Cardiac fibroblast (primary cell): ENCODE measurements around the gene TMEM184B.

Source experiments
- DNase-seq, 2 donors: peaks; one replicate each; pipeline versions ENCODE4 v3.0.0 to v3.0.0-alpha.2; 2010; ENCODE audit warnings: low read depth in 2 of 2
- H3K4me3 ChIP-seq, 2 donors: replicated peaks in 1 of 2; 1 replicate in 1 of 2; 2 replicates in 1 of 2; pipeline ENCODE4 v1.5.1; 2011; ENCODE audit warnings: low read depth in 2 of 2, low read length in 2 of 2, mild to moderate bottlenecking in 2 of 2, moderate library complexity in 1 of 2
- CTCF ChIP-seq: IDR thresholded peaks from one replicate; pipeline ENCODE4 v1.5.1; 2011; ENCODE audit warnings: low read depth, mild to moderate bottlenecking, low read length, inconsistent platforms

Gene TMEM184B

DNA sequence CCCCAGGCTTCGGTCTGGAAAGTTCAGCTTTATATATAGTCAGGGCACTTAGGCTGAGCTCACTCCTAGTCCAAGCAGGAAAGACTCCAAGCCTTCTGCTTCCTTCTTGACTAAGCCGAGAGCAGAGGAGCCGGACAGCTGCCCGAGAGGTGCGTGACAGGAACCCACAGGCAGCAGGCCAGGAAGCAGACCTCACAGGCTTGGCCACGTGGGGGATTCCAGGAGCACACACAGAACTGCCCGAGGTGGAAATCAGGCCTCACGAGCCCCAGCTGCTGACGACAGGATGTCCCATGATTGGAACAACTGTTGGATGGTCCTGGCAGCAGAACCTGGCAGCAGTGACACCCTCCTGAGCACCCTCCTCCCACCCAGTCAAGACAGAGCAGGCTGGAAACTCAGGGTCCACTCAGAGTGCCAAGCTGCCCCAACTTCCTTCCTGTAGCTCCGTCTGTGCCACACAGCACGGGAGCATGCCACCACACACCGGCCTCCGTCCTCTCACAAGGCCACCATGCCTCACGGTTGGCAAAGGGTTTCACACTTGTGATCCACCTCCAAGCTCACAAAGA is 96.6 kb downstream of the TMEM184B start:
- TF ChIP-seq CTCF: no peak
- peak; percentile 93 to 96 for DNase-seq
- no peak overlapping the region for H3K4me3 ChIP-seq

DNA sequence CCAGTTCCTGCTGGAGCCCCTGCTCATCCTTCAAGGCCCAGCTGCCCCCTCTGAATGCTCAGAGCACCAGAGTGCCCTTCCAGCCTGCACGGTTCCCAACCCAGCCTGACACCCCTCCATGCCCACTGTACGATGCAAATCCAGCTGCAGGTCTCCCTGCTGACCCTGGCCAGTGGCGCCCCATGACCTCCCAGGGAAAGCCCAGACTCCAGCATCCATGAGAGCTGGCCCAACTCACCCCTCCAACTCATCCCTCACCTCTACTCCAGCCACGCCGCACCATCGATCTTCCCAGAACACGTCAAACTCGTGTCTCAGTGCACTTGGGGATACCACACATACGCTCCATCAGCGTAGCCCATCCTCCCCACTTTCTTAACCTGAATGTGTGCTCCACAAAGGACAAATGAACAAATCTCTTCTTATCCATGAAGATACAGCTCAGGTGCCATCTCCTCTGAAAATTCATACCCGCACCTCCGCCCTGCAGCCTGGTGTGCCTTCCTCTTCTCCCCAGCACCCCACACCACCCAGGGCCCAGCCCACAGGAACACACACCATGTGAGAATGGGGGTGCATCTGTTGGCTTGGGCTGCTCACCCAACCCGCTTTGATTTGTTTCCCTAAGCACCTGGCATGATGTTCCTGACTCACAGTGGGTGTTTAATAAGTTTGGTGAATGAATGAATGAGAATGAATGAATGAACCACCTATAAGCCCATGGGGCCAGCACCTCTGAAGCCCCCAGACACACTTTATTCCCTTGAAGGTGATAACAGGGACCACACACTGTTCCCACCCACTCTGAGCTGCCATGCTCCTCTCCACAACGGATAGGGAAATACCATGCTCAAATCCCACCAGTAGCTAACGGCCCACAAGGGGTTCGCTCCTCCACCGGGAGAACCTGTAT is 97.3 kb downstream of the TMEM184B start:
- H3K4me3 ChIP-seq: no peak overlapping the region
- no peak for DNase-seq
- TF ChIP-seq CTCF: no peak

DNA sequence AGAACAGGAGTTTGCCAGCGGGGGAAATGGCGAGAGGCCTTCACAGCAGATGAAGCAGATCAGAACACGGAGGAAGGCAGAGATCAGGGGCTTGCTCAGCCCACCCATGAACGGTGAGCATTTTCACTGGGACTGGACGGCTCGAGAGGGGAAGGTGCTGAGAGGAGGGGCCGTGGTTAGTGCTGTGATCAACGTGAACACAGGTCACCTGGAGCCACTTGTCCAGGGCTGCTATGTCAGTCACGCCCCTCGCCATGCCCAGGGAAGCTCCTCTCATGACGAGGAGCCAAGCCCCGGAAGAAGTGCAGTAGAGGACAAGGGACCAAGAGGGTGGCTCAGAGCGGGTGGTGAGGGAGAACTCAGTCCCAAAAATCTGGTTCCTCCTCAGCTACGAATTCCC is 98.2 kb downstream of the TMEM184B start:
- H3K4me3 ChIP-seq: no peak overlapping the region
- DNase-seq: no peak
- TF ChIP-seq CTCF: no peak

DNA sequence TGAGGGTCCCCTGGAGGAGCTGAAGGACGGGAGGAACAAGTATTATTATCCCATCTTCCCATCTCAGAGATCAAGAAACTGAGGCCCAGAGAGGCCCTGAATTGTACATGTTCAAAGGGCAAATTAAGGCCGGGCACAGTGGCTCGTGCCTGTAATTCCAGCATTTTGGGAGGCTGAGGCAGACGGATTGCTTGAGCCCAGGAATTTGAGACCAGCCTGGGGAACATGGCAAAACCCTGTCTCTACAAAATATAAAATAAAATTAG is 99.2 kb downstream of the TMEM184B start:
- no peak overlapping the region for H3K4me3 ChIP-seq
- no peak for DNase-seq
- TF ChIP-seq CTCF: no peak

DNA sequence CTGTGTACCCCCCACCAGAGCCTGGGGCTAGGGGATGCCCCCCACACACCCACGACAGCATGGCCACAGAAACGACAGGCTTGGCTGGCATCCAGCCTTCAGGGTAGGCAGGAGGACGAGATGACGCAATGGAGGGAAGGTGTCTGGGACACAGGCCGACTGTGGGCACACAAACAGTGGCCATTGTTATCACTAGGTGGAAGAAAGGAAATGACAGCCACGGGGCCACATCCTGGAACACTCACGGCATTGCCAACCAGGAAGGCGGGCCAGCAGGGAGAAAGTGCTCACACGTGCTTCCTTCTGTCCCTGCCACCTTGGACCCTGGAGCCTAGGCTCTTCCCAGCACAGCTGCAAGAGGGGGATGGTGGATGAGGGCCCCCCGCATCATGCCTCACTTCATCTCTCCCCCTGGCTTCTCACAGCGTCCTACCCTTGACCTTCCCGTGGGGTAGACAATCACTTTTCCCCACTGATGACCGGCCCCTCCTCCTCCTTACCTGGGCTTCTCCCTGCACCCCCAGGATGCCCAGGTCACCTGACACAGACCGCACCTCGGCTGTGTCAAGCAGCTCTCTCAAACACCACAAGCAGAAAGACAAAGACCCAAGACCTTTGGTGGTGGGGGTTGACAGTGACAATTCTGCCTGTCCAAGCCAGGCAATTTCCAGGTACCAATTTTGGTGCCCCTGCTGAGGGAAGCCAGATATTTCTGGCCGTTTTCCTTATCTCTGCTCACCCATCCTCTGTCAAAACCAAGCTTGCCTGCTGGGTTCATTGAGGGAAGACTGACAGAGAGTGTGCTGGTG is 99.8 kb downstream of the TMEM184B start:
- DNase-seq: peak; percentile 71 to 76
- no peak for TF ChIP-seq CTCF

DNA sequence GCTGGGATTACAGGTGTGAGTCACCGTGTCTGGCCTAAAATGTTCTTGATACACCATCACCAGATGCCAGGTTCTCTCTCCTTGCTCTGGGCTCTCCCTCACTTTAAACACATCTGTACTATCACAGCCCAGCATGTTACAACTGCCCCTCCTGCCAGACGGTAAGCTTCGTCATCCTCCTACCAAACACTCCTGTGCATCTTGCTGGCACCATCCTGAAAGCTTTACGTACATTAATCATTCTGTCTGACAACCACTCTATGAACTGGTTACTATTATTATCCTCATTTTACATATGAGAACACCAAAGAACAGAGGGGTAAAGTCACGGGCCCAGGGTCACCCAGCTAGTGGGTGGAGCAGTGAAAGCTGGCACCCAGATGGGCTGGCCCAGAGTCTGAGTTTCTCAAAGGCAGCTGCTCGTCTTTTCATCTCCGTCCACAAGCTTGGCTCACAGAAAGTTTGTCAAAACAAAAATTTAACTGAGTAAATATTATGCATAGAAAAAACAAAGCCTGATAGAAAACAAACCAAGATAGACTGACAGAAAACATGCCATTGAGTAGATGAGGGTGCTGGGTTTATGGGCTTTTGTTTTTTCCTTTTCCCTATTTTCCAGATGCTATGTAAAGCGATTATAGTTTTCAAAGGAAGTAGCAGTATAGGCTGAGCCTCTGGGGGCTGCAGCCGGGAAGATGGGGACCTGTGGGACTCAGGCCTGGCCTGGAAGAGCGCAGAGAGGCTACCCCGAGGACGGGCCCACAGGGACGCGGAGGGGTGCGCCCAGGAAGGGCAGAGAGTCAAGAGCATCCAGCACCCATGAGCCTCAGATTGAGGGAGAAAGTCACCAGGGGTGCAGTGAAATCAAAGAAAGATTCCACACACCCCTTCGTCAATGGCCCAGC is 100.6 kb downstream of the TMEM184B start:
- no peak for TF ChIP-seq CTCF
- H3K4me3 ChIP-seq: no peak overlapping the region
- peak in 1 of 2 donors; percentile 68 for DNase-seq

More for the DNA sequence above, 99.8 kb downstream of the TMEM184B start:
- H3K4me3 ChIP-seq: no peak overlapping the region
